ENCODE measurements around the gene IGF2BP1.

IGF2BP1 gene

DNA sequence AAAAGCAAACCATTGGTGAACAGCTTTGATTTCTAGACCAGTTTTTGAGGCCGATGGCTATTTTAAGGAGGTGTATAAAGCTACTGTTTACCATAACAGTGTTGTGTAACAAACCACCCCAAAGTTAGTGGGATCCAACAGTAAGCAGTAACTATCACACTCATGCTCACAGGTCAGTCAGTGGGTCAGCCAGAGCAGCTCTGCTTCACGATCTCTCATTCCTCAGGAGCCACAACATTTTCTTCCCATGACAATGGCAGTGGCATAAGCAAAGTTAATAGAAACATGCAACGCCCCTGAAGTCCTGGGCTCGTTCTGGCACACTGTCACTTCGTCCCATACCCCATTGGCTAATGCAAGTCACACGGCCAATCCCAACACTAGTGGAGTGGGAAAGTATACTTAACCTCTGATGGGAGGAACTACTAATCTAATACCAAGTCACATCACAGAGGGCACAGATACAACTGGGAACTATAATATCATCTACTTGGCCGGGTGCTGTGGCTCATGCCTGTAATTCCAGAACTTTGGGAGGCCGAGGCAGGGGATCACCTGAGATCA, 107.4 kb downstream of the IGF2BP1 start:
- DNase-seq: no peak

Data from effector CD4-positive, alpha-beta T cell (primary cell).